PFSK-1 (cell line): ENCODE results near the gene LSP1.

Experiments
- FOXP2 ChIP-seq: optimal IDR thresholded peaks from 2 replicates; pipeline ENCODE3; 2011; ENCODE audit warnings: borderline replicate concordance, control low read depth, inconsistent platforms; ENCODE audit not compliant: insufficient read depth; ENCODE audit errors: extremely low read length, extremely low read depth
- POLR2AphosphoS5 ChIP-seq: IDR thresholded peaks from 2 replicates; pipeline ENCODE4 v1.6.1; 2012; ENCODE audit warnings: low read depth, mild to moderate bottlenecking, control low read depth, low read length, moderate library complexity
- REST ChIP-seq, 2 experiments: IDR thresholded peaks; 2 replicates each; pipeline versions ENCODE4 v1.6.1 to v1.8.0; 2011 to 2012; ENCODE audit warnings: low read depth in 2 of 2, low read length in 2 of 2, control low read depth in 1 of 2, inconsistent platforms in 1 of 2, mild to moderate bottlenecking in 1 of 2, moderate library complexity in 1 of 2; ENCODE audit not compliant: insufficient read depth in 1 of 2
- SIN3A ChIP-seq: IDR thresholded peaks from 2 replicates; pipeline ENCODE4 v1.6.1; 2012; ENCODE audit warnings: mild to moderate bottlenecking, low read length, moderate library complexity, borderline replicate concordance; ENCODE audit not compliant: insufficient read depth
- TAF1 ChIP-seq: IDR thresholded peaks from 2 replicates; pipeline ENCODE4 v1.6.1; 2012; ENCODE audit warnings: low read length, control low read depth, borderline replicate concordance; ENCODE audit not compliant: insufficient read depth

Gene LSP1

DNA sequence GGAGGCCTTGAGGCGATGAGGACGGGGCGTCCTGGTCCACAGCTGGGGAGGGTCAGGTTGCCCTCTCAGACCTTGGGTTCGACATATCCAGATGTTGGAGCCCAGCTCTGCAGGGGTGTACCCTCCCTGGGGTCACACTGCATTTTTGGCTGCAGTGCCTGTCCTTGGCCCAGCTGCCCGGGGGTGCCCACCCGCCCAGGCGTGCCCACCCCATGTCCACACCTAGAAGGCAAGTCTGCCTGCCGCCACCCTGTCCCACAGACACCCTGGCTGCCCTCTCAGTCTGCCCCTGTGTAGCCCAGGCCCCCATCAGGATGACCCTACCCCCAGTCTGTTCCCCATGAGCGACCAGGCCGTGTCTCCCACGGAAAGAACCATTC is 3.0 kb downstream of the LSP1 start:
- TF ChIP-seq POLR2AphosphoS5: no peak
- TF ChIP-seq REST (IDR thresholded peaks at IDR 0.05; ENCODE audit: insufficient read depth in 1 of 2, low read depth in 2 of 2, low read length in 2 of 2): no peak
- TF ChIP-seq TAF1: no peak
- no peak for TF ChIP-seq SIN3A
- TF ChIP-seq FOXP2: no peak

DNA sequence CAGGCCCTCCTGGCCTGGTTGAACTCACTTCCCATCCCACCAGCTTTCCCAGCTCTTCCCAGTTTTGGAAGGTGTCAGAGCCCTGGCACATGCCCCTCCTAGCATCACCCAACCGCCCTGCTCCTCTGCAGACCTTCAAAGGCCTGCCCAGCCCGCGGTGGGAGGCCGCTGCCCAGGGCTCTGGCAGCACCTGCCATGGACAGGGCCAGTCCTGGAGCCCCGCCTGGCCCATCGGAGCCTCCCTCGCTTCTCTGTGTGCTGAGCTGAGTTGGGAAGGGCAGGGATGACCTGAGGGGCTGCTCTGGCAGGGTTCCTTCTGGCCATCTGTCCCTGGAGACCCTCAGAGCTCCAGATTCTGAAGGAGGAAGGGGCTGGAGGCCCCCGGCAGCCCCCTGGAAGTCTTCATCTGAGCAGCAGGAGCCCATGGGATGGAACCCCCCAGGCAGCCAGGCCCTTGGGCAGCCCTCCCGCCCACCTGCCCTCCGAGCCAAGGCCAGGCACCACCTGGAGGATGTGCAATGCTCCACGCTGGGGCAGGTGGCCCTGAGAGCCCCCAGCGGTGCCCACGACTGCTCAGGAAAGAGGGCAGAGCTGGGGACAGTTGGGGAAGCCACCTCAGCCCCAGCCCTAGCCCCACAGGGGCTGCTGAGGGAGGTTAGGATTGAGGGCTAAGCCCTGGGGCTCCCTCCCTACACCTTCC is 3.6 kb downstream of the LSP1 start:
- TF ChIP-seq TAF1 (no peak), REST (IDR thresholded peaks at IDR 0.05; ENCODE audit: insufficient read depth in 1 of 2, low read depth in 2 of 2, low read length in 2 of 2) (no peak), FOXP2 (no peak), POLR2AphosphoS5 (no peak), SIN3A (no peak)

GRCh38 chr11:1857064-1857463 is 4.2 kb downstream of the LSP1 start:
- TF ChIP-seq SIN3A (no peak), REST (IDR thresholded peaks at IDR 0.05; ENCODE audit: insufficient read depth in 1 of 2, low read depth in 2 of 2, low read length in 2 of 2) (no peak), POLR2AphosphoS5 (no peak), FOXP2 (no peak), TAF1 (no peak)

- TF ChIP-seq POLR2AphosphoS5 (no peak), SIN3A (no peak), TAF1 (no peak), FOXP2 (no peak), REST (IDR thresholded peaks at IDR 0.05; ENCODE audit: insufficient read depth in 1 of 2, low read depth in 2 of 2, low read length in 2 of 2) (no peak)
Observed at GRCh38 chr11:1858154-1858553, 5.3 kb downstream of the LSP1 start.

- TF ChIP-seq SIN3A (no peak), TAF1 (no peak), REST (IDR thresholded peaks at IDR 0.05; ENCODE audit: insufficient read depth in 1 of 2, low read depth in 2 of 2, low read length in 2 of 2) (no peak), POLR2AphosphoS5 (no peak), FOXP2 (no peak)
Observed at GRCh38 chr11:1858576-1858975, 5.7 kb downstream of the LSP1 start.
